Measurements from ENCODE around the gene IGSF21.
A peak's percentile ranks its signal among the peaks of the same experiment; 100 is the strongest.
"Not testable (repeated sequence)": the region's sequence is repeated elsewhere in the genome, so short reads cannot be mapped to it uniquely, and the experiment has no call there.

The IGSF21 gene

GRCh38 chr1:18340158-18340764, 232.7 kb downstream of the IGSF21 start:
- DNase-seq = no peak

GRCh38 chr1:18340787-18341186, 233.2 kb downstream of the IGSF21 start:
- no peak for DNase-seq

GRCh38 chr1:18341291-18342069, 233.9 kb downstream of the IGSF21 start:
- DNase-seq = no peak

GRCh38 chr1:18342744-18343143, 235.1 kb downstream of the IGSF21 start:
- no peak for DNase-seq

- DNase-seq = no peak
Observed at GRCh38 chr1:18343581-18343980, 236.0 kb downstream of the IGSF21 start.

- no peak for DNase-seq
Observed at GRCh38 chr1:18344755-18345154, 237.2 kb downstream of the IGSF21 start.

GRCh38 chr1:18347559-18347958, 240.0 kb downstream of the IGSF21 start:
- no peak for DNase-seq

GRCh38 chr1:18348354-18348753, 240.8 kb downstream of the IGSF21 start:
- DNase-seq = peak; percentile 19

- DNase-seq = no peak
Observed at GRCh38 chr1:18350747-18351146, 243.1 kb downstream of the IGSF21 start.

GRCh38 chr1:18351735-18352134, 244.1 kb downstream of the IGSF21 start:
- no peak for DNase-seq

GRCh38 chr1:18352636-18353265, 245.2 kb downstream of the IGSF21 start:
- peak; percentile 47 for DNase-seq

GRCh38 chr1:18353528-18353927, 245.9 kb downstream of the IGSF21 start:
- no peak for DNase-seq

- DNase-seq = no peak
Observed at GRCh38 chr1:18353992-18354391, 246.4 kb downstream of the IGSF21 start.

- DNase-seq = peak; percentile 3
Observed at GRCh38 chr1:18354612-18355011, 247.0 kb downstream of the IGSF21 start.

- DNase-seq = no peak
Observed at GRCh38 chr1:18357622-18358230, 250.1 kb downstream of the IGSF21 start.

GRCh38 chr1:18358600-18358999, 251.0 kb downstream of the IGSF21 start:
- DNase-seq = no peak

GRCh38 chr1:18360251-18360650, 252.7 kb downstream of the IGSF21 start:
- no peak for DNase-seq

GRCh38 chr1:18362150-18362549, 254.6 kb downstream of the IGSF21 start:
- no peak for DNase-seq

- no peak for DNase-seq
Observed at GRCh38 chr1:18363436-18363835, 255.8 kb downstream of the IGSF21 start.

- no peak for DNase-seq
Observed at GRCh38 chr1:18365099-18365705, 257.6 kb downstream of the IGSF21 start.

- not testable (repeated sequence) for DNase-seq
Observed at GRCh38 chr1:18372505-18372904, 264.9 kb downstream of the IGSF21 start.

- no peak for DNase-seq
Observed at GRCh38 chr1:18373151-18373550, 265.6 kb downstream of the IGSF21 start.

- DNase-seq = no peak
Observed at GRCh38 chr1:18373882-18374493, 266.4 kb downstream of the IGSF21 start.

All from NCI-H510A treated with DMSO at 0.1 percent for 48 hours (cell line).